Measurements from ENCODE around the gene PADI2.

The PADI2 gene
- total RNA-seq, result 1.3 to 35.6 (median 4.5) reads per million in 17 experiments

DNA sequence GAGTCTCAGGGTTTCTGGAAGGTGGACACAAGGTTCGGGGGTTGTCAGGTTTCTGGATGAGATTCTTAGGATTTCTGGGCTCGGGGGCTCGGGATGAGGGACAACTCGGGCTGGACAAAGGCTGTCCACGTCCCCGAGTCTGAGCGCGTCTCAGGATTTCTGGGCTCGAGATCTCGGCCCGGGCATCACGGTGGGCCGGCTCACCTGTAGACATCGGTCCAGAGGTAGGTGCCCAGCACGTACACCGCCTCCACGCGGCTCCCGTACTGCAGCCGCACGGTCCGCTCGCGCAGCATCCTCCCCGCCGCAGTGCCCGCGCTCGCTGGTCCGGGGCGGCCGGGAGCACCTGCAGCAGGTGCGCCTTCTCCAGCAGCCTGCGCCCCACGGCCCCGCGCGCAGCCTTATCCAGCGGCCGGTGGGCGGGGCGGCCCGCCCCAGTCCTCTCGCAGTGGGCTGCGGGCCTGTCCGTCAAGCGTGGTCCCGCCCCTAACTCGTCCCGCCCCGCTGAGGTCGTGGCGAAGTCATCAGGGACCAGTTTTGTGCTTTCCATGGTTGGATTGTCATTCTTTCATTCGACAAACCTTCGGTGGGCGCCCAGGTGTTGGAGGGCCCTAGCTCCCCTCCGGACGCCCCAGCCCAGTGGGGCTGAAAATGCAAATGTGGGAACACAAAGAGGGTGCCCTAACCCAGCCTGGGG lies at the start of gene PADI2:
PADI2 (minus strand) TSS at position 376 of the 697 bp plus-strand sequence; CDS start at position 296, 80 bp downstream.
- peak; percentile 76 to 93 (median 85) for DNase-seq

DNA sequence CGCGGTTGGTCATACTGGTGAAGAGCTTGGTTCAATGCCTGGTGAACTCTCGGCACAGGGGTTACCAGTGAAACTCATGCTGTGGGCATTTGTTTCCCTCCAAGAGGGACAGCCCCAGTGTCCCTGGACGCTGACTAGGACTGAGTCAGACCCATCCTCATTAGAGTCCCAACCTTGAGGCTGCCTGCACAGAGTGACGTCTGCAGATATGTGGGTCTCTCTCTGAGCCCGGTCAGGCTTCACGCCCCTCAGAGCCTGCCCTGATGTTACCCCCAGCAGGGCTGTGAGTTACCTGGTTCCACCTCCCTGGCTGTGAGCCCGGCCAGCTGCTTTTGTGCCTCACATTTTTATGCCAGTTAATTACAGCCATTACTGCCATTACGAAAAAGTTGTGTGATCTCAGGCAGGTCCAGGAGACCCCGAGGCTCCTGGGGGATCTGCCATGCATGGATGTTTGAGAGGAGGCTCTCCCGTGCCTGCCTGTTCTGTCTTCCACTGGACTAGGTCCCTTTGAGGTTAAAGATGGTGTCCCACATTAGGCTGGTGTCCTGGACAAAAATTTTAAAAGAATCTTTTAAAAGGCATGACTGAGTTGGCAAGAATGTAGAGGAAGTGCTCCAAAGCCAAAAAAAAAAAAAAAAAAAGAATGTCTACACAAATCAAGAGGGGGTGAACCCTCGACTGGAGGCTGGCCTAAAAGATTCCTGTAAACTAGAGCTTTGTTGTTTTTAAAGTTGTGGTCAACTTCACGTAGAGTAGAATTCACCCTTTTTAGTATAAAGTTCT lies 49.0 kb upstream of the PADI2 start:
- DNase-seq, result no peak

GRCh38 chr1:17167786-17168090 lies 48.5 kb upstream of the PADI2 start:
- no peak for DNase-seq

GRCh38 chr1:17167041-17167785 lies 48.0 kb upstream of the PADI2 start:
- DNase-seq, result no peak

- no peak for DNase-seq
Observed at GRCh38 chr1:17165823-17166222, 46.6 kb upstream of the PADI2 start.

GRCh38 chr1:17163789-17164666 lies 44.8 kb upstream of the PADI2 start:
- no peak for DNase-seq

DNA sequence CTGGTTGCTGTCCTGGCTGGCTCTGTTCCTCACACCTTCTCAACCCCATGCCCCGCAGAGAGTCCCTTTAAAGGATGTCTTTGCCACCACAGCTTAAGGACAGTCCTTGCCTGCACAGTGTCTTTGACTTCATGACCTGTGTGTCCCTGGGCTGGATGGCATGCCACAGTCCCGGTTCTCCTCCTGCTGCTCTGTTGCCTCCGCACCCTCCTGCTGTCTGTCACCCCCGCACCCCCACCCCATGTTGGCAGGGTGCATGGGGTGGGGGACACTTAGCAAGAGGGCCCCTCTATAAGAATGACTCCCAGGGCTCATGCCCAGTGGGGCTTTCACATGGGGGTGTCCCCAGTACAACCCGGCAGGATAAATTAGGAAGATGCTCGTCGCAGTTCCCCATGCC lies 44.1 kb upstream of the PADI2 start:
- DNase-seq, result no peak

GRCh38 chr1:17162941-17163340 lies 43.7 kb upstream of the PADI2 start:
- no peak for DNase-seq

GRCh38 chr1:17161926-17162800 lies 42.9 kb upstream of the PADI2 start:
- no peak for DNase-seq

DNA sequence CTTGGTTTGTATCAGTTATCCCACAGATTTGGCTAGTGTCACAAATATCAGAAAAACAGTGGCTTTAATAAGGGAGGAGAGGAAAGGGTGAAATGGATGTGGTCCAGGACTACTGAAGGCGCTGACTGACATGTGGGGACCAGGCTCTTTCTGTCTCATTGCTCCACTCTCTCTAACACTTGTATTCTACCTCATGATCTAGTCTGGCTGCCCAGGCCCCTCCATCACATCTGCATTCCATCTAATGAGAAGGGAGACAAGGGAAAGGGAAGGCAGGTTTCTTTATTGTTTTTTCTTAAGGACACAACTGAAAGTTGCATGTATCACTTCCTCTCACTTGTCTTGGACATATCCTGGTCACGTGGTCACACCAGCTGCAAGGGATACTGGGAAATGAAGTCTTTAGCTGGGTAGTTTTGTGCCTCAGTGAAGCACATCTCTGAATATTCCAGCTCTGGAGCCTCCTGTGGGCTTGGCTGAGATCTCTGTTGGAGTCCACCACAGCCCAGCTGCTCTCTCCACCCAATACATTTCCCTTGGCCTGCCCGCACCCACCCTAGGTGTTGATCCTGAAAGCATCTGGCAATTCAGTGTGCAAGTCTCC lies 42.0 kb upstream of the PADI2 start:
- peak; percentile 18 to 72 (median 60) for DNase-seq

DNA sequence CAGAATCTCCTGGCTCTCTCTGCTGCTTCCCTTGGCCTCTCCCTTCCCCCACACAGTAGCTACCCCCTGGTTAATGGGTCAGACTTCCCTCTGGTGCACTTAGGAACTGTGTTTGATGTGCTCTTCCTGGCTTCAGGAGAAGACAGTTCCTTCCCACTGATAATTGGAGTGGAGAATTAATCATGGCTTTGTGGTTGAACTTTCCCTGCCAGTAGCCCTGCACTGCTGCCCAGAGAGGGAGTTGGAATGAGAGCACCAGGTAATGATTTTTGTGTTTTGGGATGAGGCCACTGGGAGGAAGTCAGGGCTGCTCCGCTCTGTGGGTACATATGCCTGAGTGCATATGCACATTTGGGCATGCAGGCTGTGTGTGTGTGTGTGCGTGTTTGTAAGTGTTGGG lies 39.7 kb upstream of the PADI2 start:
- DNase-seq, result no peak

- no peak for DNase-seq
Observed at GRCh38 chr1:17156108-17156507, 36.9 kb upstream of the PADI2 start.

GRCh38 chr1:17155257-17155920 lies 36.1 kb upstream of the PADI2 start:
- DNase-seq, result no peak

DNA sequence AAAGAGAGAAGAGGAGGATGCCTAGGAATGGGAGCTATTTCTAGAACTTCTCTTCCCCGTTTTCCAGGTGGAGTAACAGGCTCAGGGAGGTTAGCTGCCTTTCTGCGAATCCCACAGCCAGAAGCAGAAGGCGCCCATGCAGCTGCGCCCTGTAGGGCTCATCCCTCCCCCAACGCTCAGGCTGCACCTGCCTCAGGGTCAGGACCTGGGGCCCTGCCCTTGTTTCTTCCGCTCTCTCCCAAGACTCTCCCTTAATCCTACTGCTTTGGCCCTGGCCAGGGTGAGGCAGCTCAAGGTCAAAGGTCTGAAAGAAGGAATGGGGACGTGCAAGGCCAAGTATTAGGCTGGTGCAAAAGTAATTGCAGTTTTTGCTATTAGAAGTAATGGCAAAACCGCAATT lies 30.5 kb upstream of the PADI2 start:
- DNase-seq, result no peak

DNA sequence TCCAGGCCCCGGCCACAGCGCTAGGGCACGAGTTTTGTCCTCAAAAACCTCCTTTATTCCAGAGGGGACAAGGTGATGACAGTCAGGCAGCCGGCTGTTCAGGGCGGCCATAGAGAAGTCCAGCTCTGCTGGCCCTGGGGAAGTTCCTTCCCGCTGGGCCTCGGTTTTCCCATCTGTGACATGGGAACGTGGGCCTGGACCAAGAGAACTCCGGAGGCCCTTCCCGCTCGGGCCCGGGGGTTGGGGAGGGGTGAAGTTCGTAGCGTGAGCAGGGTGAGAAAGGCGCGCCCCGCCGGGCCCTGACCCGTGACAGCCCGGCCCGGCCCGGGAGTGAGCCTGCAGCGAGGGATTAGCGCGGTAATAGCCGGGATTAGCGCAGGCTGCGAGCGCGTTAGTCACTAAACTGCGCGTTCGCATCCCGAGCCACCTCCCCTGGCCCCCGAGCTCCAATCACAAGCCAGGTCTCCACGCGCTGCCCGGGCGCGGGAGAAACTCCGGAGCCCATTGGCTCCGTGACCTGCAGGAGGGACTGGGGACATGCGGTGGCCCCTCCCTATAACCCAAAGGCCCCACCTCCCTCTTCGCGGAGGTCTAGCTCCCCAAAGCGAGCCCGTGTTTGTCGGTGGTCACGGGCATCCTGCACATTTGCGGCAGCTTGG lies 29.8 kb upstream of the PADI2 start:
- DNase-seq, result no peak

GRCh38 chr1:17145648-17146047 lies 26.4 kb upstream of the PADI2 start:
- no peak for DNase-seq

- no peak for DNase-seq
Observed at GRCh38 chr1:17143760-17144159, 24.5 kb upstream of the PADI2 start.

- peak; percentile 68 to 86 (median 74) for DNase-seq
Observed at GRCh38 chr1:17141441-17142197, 22.4 kb upstream of the PADI2 start.

GRCh38 chr1:17140279-17140678 lies 21.0 kb upstream of the PADI2 start:
- peak in 2 of 4 experiments; percentile 44 to 49 for DNase-seq

Data from suppressor macrophage (primary cell).